ENCODE measurements around the gene NCKAP5L.
"Not testable (repeated sequence)": the region's sequence is repeated elsewhere in the genome, so short reads cannot be mapped to it uniquely, and the experiment has no call there.

Gene NCKAP5L

GRCh38 chr12:49828133-49829091 lies at the start of gene NCKAP5L:
NCKAP5L (minus strand) TSS chr12:49828413; CDS start chr12:49804044, 24,369 bp downstream.
- DNase-seq, result peak; percentile 85 to 89 (median 87)

DNA sequence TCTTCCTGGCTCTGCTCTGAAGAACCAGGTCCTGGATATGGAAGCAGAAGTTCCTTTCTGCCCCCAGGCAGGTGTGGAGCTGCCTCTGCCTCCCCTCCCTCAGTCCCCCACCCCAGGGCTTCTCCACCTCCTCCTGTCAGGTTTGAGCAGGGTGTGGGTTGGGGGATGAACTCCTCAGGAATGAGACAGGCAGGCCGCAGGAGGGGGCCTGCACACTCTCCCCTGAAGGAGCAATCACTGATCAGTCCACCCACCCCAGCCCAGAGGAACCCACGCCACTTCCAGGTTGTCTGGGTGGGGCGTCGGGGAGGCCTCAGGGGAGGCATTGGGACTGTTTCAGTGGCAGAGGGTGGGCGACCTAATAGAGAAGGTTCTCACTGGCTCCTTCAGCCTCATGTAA lies 48.9 kb upstream of the NCKAP5L start:
- no peak for DNase-seq

DNA sequence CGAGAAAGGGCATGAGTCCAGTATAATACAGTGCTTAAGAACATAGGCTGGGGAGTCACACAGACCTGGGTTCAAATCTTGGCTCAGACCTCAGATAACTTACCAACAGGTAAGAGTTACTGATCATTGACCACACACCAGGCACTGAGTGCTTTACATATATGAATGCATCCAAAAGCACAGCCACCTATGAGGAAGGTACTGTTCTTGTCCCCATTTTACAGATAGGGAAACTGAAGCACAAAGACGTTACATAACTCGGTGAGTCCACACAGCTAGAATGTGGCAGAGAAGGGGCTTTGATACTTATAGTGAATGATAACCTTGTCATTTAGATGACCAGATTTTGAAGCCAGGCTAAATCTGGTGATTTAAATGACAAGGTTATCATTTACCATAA lies 47.9 kb upstream of the NCKAP5L start:
- DNase-seq, result no peak

GRCh38 chr12:49875115-49875720 lies 47.0 kb upstream of the NCKAP5L start:
- DNase-seq, result no peak

DNA sequence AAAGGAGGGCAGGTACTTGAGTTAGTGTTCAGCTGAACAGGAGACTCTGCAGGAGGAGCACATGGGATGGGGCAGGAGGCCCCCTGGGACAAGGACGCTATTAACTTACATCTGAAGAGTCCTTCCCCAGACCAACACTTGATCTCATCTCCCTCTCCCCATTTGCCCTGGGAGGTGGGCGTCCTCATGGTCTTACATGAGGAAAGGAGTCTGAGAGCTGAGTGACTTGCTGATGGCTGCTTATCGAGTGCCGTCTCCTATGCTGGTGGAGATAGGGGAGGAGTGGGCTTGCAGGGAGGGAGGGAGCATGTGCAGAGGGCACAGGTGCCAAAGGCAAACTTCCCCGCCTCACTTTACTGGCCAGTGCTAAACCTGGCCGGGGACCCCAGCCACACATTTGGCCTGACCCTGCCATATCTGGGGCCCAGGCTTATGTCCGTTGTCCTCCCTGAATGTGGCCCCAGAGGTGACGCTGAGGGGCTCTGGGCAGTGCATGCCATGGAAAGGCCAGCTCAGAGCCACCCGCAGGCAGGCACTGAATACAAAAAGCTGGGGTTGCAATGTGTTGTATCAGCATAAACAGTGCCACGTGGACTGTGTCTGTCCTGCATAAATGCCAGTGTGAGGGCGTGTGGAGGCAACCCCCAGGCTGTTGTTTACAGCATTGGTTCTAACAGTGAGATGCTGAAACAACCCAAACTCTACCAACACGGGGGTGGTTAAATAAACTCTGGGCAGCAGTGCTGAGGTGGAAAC lies 46.1 kb upstream of the NCKAP5L start:
- no peak for DNase-seq

DNA sequence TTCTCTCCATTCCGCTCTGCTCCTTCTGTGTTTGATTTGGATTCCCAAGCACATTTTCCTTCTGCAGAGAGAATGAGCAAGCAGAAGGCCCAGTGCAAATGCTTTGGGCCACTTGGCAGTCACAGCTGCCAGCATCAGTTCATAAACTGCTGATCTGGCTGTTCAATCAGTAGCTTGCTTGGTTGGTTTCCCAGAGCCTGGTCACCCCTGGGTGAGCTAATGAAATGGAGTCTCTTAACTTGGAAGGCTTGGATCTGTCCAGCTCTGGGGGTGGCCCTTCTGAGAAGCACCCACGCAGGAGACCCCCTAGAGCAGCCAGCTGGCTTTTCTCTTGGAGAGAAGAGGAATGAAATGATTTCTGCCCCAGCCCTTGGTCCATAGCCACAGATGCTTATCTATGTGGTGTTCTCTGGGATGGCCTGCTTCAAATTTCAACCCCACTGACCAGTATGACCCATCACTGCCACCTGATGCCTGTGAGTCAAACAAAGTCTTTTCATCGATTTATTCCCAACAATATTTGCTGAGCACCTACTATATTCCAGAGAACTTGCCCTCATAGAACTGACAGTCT lies 45.2 kb upstream of the NCKAP5L start:
- DNase-seq, result no peak

- no peak for DNase-seq
Measured at GRCh38 chr12:49872781-49873181, 44.6 kb upstream of the NCKAP5L start.

- DNase-seq, result no peak
Measured at GRCh38 chr12:49872381-49872780, 44.2 kb upstream of the NCKAP5L start.

DNA sequence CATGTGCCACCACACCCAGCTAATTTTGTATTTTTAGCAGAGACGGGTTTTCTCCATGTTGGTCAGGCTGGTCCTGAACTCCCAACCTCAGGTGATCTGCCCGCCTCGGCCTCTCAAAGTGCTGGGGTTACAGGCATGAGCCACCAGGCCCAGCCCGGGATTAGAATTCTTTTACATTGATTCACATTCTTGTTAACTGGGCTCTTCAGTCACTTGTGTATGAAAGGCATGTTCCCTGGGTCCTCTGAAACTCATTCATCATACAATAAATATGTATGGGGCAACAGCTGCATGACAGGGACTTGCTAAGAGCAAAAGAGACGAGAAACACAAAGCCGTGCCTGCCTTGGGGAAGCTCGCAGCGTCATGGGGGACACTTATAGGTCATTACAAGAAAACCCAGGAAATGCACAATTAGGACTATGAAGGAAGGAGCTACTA lies 43.6 kb upstream of the NCKAP5L start:
- DNase-seq, result not testable (repeated sequence)

GRCh38 chr12:49871263-49871561 lies 43.0 kb upstream of the NCKAP5L start:
- no peak for DNase-seq

- DNase-seq, result no peak
Measured at GRCh38 chr12:49870501-49871262, 42.5 kb upstream of the NCKAP5L start.

DNA sequence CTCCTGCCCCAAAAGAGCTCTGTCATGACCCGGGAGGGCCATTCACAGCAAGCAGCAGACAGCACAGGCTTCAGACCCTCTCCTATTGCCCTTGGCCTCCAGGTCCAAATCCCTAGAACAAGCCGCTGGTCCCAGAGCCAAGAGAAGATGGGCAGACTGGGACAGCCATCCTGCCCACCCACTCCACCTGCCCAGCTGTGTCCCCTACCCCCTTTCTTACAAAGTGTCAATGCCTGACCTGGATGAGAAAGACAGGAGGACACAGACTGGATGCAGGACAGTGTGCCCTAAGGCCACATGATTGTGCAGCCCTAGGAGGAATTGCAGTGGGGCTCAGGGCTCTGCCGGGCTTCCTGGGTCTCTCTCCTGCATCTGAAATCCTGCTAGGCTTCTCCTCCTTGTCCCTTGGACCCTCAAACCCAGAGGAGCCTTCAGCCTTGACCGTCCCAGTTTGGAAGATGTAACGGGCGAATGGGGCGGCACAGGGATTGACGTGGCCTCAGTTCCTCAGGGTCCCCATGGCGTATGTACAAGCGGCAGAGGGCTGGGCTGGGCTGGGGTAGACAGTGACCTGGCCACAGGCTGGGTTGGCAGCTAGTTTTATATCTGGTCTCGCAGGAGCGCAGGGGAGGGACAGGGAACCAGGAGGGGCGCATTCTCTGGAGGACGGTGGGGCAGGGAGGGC lies 41.7 kb upstream of the NCKAP5L start:
- DNase-seq, result no peak

GRCh38 chr12:49868952-49869815 lies 41.0 kb upstream of the NCKAP5L start:
- no peak for DNase-seq

- DNase-seq, result no peak
Measured at GRCh38 chr12:49868449-49868848, 40.2 kb upstream of the NCKAP5L start.

DNA sequence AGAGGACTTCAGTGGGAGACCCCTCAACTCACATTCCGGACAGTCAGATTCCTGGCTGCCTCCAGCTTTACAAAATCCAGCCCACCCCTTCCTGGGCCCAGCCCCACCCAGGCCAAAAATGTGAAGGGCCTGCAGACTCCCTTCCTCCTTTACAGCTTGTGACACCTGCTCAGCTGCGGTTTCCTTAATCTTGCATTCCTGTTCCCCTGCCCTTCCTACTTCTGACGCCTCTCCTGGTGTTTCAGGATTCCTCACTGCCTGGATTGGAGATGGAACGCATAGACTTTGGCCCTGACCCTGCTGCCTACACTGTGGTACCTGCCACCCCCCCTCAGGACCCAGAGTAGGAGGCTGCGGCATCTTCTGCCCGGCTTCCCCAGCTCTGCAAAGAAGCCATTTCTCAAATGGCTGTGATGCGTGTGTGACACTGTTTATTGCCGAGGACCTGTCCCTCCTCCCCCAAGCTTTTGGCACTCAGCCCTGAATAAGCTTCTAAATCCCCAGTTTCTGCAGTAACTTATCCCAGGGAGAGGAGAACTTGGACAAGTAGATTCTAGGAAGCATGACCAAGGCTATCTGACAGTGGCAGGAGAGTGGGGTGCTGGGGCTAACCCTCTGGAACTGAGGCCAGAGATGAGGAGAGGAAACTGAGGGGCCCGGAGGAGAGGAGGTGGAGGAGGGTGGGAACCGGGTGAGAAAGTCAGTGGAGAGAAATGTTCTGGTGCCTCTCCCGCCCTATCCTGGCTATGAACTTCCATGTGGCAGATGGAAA lies 39.5 kb upstream of the NCKAP5L start:
- DNase-seq, result no peak

GRCh38 chr12:49866859-49867569 lies 38.8 kb upstream of the NCKAP5L start:
- DNase-seq, result peak; percentile 33 to 75 (median 48)

GRCh38 chr12:49865782-49866135 lies 37.5 kb upstream of the NCKAP5L start:
- no peak for DNase-seq

GRCh38 chr12:49865109-49865781 lies 37.0 kb upstream of the NCKAP5L start:
- DNase-seq, result no peak

DNA sequence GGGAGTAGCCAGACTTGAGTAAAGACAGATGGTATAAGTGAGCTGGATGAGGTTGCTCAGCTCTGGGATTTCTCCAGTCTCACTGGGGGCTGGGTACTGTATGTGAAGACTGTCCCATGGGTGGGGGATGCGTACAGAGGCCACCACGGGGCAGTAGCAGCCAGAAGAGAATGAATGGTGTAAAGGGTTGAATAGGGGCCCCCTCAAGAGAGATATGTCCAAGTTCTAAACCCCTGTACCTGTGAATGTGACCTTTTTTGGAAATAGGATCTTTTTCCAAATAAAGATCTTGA lies 36.5 kb upstream of the NCKAP5L start:
- no peak for DNase-seq
